PFSK-1 (cell line): ENCODE results near the gene KDM5C.

Experiments used
- POLR2AphosphoS5 ChIP-seq: IDR thresholded peaks from 2 replicates; pipeline ENCODE4 v1.6.1; 2012; ENCODE audit warnings: low read depth, mild to moderate bottlenecking, control low read depth, low read length, moderate library complexity
- SIN3A ChIP-seq: IDR thresholded peaks from 2 replicates; pipeline ENCODE4 v1.6.1; 2012; ENCODE audit warnings: mild to moderate bottlenecking, low read length, moderate library complexity, borderline replicate concordance; ENCODE audit not compliant: insufficient read depth
- TAF1 ChIP-seq: IDR thresholded peaks from 2 replicates; pipeline ENCODE4 v1.6.1; 2012; ENCODE audit warnings: low read length, control low read depth, borderline replicate concordance; ENCODE audit not compliant: insufficient read depth
- TF ChIP-seq, protein P1 (sequence below), 2 experiments: IDR thresholded peaks; 2 replicates each; pipeline versions ENCODE4 v1.6.1 to v1.8.0; 2011 to 2012; ENCODE audit warnings: low read depth in 2 of 2, low read length in 2 of 2, control low read depth in 1 of 2, inconsistent platforms in 1 of 2, mild to moderate bottlenecking in 1 of 2, moderate library complexity in 1 of 2; ENCODE audit not compliant: insufficient read depth in 1 of 2

DNA sequence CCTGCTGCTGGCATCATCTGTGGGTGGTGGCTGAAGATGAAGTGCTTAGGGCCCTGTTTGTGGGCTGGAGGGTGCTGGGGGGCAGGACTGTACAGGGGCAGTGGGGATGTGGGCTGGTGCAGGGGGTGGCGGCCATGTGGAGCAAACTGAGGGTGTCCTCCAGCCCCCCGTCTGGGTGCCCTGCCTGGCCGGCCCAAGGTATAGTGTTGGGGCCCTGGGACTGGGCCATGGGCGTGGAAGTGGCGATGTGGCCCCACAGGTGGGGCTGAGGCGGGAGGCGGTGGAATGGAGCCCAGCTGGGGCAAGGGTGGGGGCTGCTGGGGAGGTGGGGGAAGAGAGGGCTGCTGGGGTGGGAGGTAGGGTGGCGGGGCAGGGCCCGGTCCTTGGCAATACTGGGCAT, 9.5 kb upstream of the KDM5C start:
- no peak for TF ChIP-seq POLR2AphosphoS5
- TF ChIP-seq, protein P1, sequence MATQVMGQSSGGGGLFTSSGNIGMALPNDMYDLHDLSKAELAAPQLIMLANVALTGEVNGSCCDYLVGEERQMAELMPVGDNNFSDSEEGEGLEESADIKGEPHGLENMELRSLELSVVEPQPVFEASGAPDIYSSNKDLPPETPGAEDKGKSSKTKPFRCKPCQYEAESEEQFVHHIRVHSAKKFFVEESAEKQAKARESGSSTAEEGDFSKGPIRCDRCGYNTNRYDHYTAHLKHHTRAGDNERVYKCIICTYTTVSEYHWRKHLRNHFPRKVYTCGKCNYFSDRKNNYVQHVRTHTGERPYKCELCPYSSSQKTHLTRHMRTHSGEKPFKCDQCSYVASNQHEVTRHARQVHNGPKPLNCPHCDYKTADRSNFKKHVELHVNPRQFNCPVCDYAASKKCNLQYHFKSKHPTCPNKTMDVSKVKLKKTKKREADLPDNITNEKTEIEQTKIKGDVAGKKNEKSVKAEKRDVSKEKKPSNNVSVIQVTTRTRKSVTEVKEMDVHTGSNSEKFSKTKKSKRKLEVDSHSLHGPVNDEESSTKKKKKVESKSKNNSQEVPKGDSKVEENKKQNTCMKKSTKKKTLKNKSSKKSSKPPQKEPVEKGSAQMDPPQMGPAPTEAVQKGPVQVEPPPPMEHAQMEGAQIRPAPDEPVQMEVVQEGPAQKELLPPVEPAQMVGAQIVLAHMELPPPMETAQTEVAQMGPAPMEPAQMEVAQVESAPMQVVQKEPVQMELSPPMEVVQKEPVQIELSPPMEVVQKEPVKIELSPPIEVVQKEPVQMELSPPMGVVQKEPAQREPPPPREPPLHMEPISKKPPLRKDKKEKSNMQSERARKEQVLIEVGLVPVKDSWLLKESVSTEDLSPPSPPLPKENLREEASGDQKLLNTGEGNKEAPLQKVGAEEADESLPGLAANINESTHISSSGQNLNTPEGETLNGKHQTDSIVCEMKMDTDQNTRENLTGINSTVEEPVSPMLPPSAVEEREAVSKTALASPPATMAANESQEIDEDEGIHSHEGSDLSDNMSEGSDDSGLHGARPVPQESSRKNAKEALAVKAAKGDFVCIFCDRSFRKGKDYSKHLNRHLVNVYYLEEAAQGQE (IDR thresholded peaks at IDR 0.05; ENCODE audit: insufficient read depth in 1 of 2, low read depth in 2 of 2, low read length in 2 of 2), result no peak
- no peak for TF ChIP-seq SIN3A
- no peak for TF ChIP-seq TAF1
